ENCODE results near the gene NEMF.
A peak's percentile ranks its signal among the peaks of the same experiment; 100 is the strongest.
"Not testable (repeated sequence)": the region's sequence is repeated elsewhere in the genome, so short reads cannot be mapped to it uniquely, and the experiment has no call there.

The NEMF gene

GRCh38 chr14:49876563-49877127 lies 24.1 kb upstream of the NEMF start:
- DNase-seq: no peak

- no peak for DNase-seq
Observed at GRCh38 chr14:49875640-49876198, 23.1 kb upstream of the NEMF start.

- DNase-seq: not testable (repeated sequence)
Observed at GRCh38 chr14:49873548-49873947, 21.0 kb upstream of the NEMF start.

- DNase-seq: no peak
Observed at GRCh38 chr14:49870908-49871307, 18.3 kb upstream of the NEMF start.

- DNase-seq: no peak
Observed at GRCh38 chr14:49868720-49869114, 16.1 kb upstream of the NEMF start.

GRCh38 chr14:49867831-49868719 lies 15.5 kb upstream of the NEMF start:
- DNase-seq: peak; percentile 89

- peak; percentile 62 for DNase-seq
Observed at GRCh38 chr14:49865431-49865859, 12.9 kb upstream of the NEMF start.

GRCh38 chr14:49863487-49864281 lies 11.1 kb upstream of the NEMF start:
- DNase-seq: no peak

- peak; percentile 83 for DNase-seq
Observed at GRCh38 chr14:49862089-49862673, 9.6 kb upstream of the NEMF start.

- DNase-seq: peak; percentile 95
Observed at GRCh38 chr14:49861699-49862088, 9.1 kb upstream of the NEMF start.

- no peak for DNase-seq
Observed at GRCh38 chr14:49860988-49861698, 8.6 kb upstream of the NEMF start.

- no peak for DNase-seq
Observed at GRCh38 chr14:49858383-49858782, 5.8 kb upstream of the NEMF start.

GRCh38 chr14:49857427-49858003 lies 4.9 kb upstream of the NEMF start:
- DNase-seq: peak; percentile 50

GRCh38 chr14:49853572-49854375 lies 1.2 kb upstream of the NEMF start:
- peak; percentile 84 for DNase-seq

- no peak for DNase-seq
Observed at GRCh38 chr14:49853158-49853477, 530 bp upstream of the NEMF start.

- DNase-seq: no peak
Observed at GRCh38 chr14:49851813-49852212, 775 bp downstream of the NEMF start.

GRCh38 chr14:49849213-49849847 lies 3.3 kb downstream of the NEMF start:
- no peak for DNase-seq

- DNase-seq: no peak
Observed at GRCh38 chr14:49828640-49829039, 23.9 kb downstream of the NEMF start.

- DNase-seq: no peak
Observed at GRCh38 chr14:49820176-49820575, 32.4 kb downstream of the NEMF start.

GRCh38 chr14:49816844-49817243 lies 35.7 kb downstream of the NEMF start:
- DNase-seq: no peak

All from fibroblast of skin of back (primary cell).